GM12892 (cell line): Measurements from ENCODE around the gene CDH1.

Experiments
- POLR2A ChIP-seq: IDR thresholded peaks from 2 replicates; pipeline ENCODE4 v1.6.1; 2011; ENCODE audit warnings: low read depth, low read length, control low read depth
- POLR2AphosphoS5 ChIP-seq: IDR thresholded peaks from 2 replicates; pipeline ENCODE4 v1.6.1; 2011; ENCODE audit warnings: low read depth, low read length, control low read depth

- no peak for TF ChIP-seq POLR2A
- no peak for TF ChIP-seq POLR2AphosphoS5
These were observed 89.6 kb downstream of the CDH1 start for GRCh38 chr16:68826652-68827051.
